ENCODE measurements around the gene PTRH2. TPM values are rescaled to one million over a fixed set of nuclear protein-coding genes. Genes with fewer than 3 reads are reported as not detected.
A peak's percentile ranks its signal among the peaks of the same experiment; 100 is the strongest.

PTRH2 gene
- total RNA-seq, 2 experiments from 2014 or later: 6.5 to 7.3 TPM

DNA sequence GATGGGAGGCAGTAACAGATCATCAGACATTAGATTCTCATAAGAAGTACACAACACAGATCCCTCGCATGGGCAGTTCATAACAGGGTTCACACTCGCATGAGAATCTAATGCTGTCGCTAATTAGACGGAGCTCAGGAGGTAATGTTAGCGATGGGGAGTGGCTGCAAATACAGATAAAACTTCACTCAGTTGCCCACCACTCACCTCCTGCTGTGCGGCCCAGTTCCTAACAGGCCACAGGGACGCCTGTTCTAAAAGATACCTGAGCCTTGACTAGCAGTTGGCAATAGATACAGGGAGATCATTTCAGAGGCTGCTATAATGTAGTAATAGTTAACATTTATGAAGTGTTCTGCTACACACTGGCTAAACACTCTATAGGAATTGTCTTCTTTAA, 4.9 kb downstream of the PTRH2 start:
- Mint-ChIP-seq H3K9me3 (no peaks in the 10 kb centered on the region), H3K36me3 (ENCODE audit: low read depth) (peaks cover 51% of the 10 kb centered on the region)
- intact Hi-C loops (cut with DNase I, micrococcal nuclease): loop anchor here (10.0 kb wide), 2 partner anchors 58 to 1698 kb away; partner anchors contain the start of gene SRSF1 (in 1 of the 2)

GRCh38 chr17:59699786-59700185, 7.4 kb downstream of the PTRH2 start:
- Mint-ChIP-seq H3K36me3 (ENCODE audit: low read depth) (peaks cover 63% of the 10 kb centered on the region), H3K9me3 (no peaks in the 10 kb centered on the region), H3K4me3 (no peak overlapping the region), H3K4me1 (ENCODE audit: low read depth) (peaks cover 72% of the 10 kb centered on the region), H3K27ac (peak overlapping the region; percentile 52), H3K27me3 (no peaks in the 10 kb centered on the region)
- no peaks in the 10 kb centered on the region for H3K27me3 ChIP-seq (ENCODE audit: control insufficient read depth in 1 of 2, insufficient read depth in 2 of 2, low read length in 2 of 2)
- intact Hi-C loops (cut with DNase I, micrococcal nuclease): loop anchor here (10.0 kb wide), 2 partner anchors 55 to 1695 kb away; partner anchors contain the start of gene SRSF1 (in 1 of the 2)
- no peak for ATAC-seq (ENCODE audit: poor library complexity)
- no peak overlapping the region for H3K27ac ChIP-seq (ENCODE audit: low read depth in 1 of 2, low read length in 2 of 2)
- H3K36me3 ChIP-seq (ENCODE audit: insufficient read depth, low read length): peaks cover 62% of the 10 kb centered on the region
- H3K4me3 ChIP-seq (ENCODE audit: low read length): no peak overlapping the region
- ChIA-PET CTCF (no interaction called here), POLR2A (no interaction called here)
- H3K9me3 ChIP-seq (ENCODE audit: control insufficient read depth in 1 of 2, insufficient read depth in 1 of 2, low read length in 2 of 2): no peaks in the 10 kb centered on the region
- H3K4me1 ChIP-seq (ENCODE audit: insufficient read depth, low read length): peaks cover 20% of the 10 kb centered on the region
- TF ChIP-seq, protein P1, sequence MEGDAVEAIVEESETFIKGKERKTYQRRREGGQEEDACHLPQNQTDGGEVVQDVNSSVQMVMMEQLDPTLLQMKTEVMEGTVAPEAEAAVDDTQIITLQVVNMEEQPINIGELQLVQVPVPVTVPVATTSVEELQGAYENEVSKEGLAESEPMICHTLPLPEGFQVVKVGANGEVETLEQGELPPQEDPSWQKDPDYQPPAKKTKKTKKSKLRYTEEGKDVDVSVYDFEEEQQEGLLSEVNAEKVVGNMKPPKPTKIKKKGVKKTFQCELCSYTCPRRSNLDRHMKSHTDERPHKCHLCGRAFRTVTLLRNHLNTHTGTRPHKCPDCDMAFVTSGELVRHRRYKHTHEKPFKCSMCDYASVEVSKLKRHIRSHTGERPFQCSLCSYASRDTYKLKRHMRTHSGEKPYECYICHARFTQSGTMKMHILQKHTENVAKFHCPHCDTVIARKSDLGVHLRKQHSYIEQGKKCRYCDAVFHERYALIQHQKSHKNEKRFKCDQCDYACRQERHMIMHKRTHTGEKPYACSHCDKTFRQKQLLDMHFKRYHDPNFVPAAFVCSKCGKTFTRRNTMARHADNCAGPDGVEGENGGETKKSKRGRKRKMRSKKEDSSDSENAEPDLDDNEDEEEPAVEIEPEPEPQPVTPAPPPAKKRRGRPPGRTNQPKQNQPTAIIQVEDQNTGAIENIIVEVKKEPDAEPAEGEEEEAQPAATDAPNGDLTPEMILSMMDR (IDR thresholded peaks at IDR 0.05): no peak
- DNase-seq: no peak

More for the DNA sequence above, 4.9 kb downstream of the PTRH2 start:
- no peak overlapping the region for H3K27ac ChIP-seq (ENCODE audit: low read depth in 1 of 2, low read length in 2 of 2)
- peaks cover 40% of the 10 kb centered on the region for H3K36me3 ChIP-seq (ENCODE audit: insufficient read depth, low read length)
- TF ChIP-seq, protein P1 (IDR thresholded peaks at IDR 0.05): no peak
- H3K27me3 ChIP-seq (ENCODE audit: control insufficient read depth in 1 of 2, insufficient read depth in 2 of 2, low read length in 2 of 2): no peaks in the 10 kb centered on the region
- ATAC-seq (ENCODE audit: poor library complexity): no peak
- H3K27me3 Mint-ChIP-seq: no peaks in the 10 kb centered on the region
- H3K4me3 ChIP-seq (ENCODE audit: low read length): no peak overlapping the region
- CTCF ChIA-PET: no interaction called here
- H3K9me3 ChIP-seq (ENCODE audit: control insufficient read depth in 1 of 2, insufficient read depth in 1 of 2, low read length in 2 of 2): no peaks in the 10 kb centered on the region
- peak overlapping the region; percentile 42 for H3K27ac Mint-ChIP-seq
- no peak overlapping the region for H3K4me3 Mint-ChIP-seq
- peaks cover 85% of the 10 kb centered on the region for H3K4me1 Mint-ChIP-seq (ENCODE audit: low read depth)
- DNase-seq: no peak
- POLR2A ChIA-PET: interaction anchor here (0.5 kb wide), 1 partner anchor 104 kb away, joined by 4 read pairs; no protein-coding TSS in a partner anchor
- H3K4me1 ChIP-seq (ENCODE audit: insufficient read depth, low read length): peaks cover 38% of the 10 kb centered on the region

GRCh38 chr17:59699218-59699617, 8.0 kb downstream of the PTRH2 start:
- peaks cover 66% of the 10 kb centered on the region for H3K36me3 ChIP-seq (ENCODE audit: insufficient read depth, low read length)
- peaks cover 66% of the 10 kb centered on the region for H3K4me1 Mint-ChIP-seq (ENCODE audit: low read depth)
- POLR2A ChIA-PET: no interaction called here
- H3K4me1 ChIP-seq (ENCODE audit: insufficient read depth, low read length): peaks cover 16% of the 10 kb centered on the region
- H3K9me3 Mint-ChIP-seq: no peaks in the 10 kb centered on the region
- no peaks in the 10 kb centered on the region for H3K27me3 ChIP-seq (ENCODE audit: control insufficient read depth in 1 of 2, insufficient read depth in 2 of 2, low read length in 2 of 2)
- intact Hi-C loops (cut with DNase I, micrococcal nuclease): no loop called here
- H3K4me3 Mint-ChIP-seq: no peak overlapping the region
- H3K27ac Mint-ChIP-seq: peak overlapping the region; percentile 52
- ATAC-seq (ENCODE audit: poor library complexity) (no peak), DNase-seq (no peak)
- TF ChIP-seq, protein P1 (IDR thresholded peaks at IDR 0.05): no peak
- no peak overlapping the region for H3K4me3 ChIP-seq (ENCODE audit: low read length)
- peaks cover 69% of the 10 kb centered on the region for H3K36me3 Mint-ChIP-seq (ENCODE audit: low read depth)
- CTCF ChIA-PET: no interaction called here
- no peak overlapping the region for H3K27ac ChIP-seq (ENCODE audit: low read depth in 1 of 2, low read length in 2 of 2)
- H3K9me3 ChIP-seq (ENCODE audit: control insufficient read depth in 1 of 2, insufficient read depth in 1 of 2, low read length in 2 of 2): no peaks in the 10 kb centered on the region
- H3K27me3 Mint-ChIP-seq: no peaks in the 10 kb centered on the region
